H1 (cell line): ENCODE results near the gene VGLL3. TPM values are rescaled to one million over a fixed set of nuclear protein-coding genes. Genes with fewer than 3 reads are reported as not detected.

Experiments
- CHD7 ChIP-seq: fragments of 300-600 bp; sonication (generic); IDR thresholded peaks from 2 replicates; pipeline ENCODE4 v1.7.1; 2012; ENCODE audit warnings: low read length, moderate library complexity, mild to moderate bottlenecking, inconsistent platforms; ENCODE audit not compliant: insufficient replicate concordance
- EZH2 ChIP-seq: fragments of 200-600 bp; sonication (generic); IDR thresholded peaks from 2 replicates; pipeline ENCODE4 v1.7.1; 2012; ENCODE audit warnings: low read depth, mild to moderate bottlenecking, moderate library complexity, low read length, inconsistent platforms; ENCODE audit not compliant: severe bottlenecking
- KDM1A ChIP-seq: fragments of 200-600, 300-600 bp; sonication (generic); IDR thresholded peaks from 2 replicates; pipeline ENCODE4 v1.7.1; 2016; ENCODE audit warnings: mild to moderate bottlenecking, low read length, borderline replicate concordance
- KDM4A ChIP-seq: IDR thresholded peaks from one replicate; pipeline ENCODE4 v1.7.1; 2012; ENCODE audit warnings: low read depth, mild to moderate bottlenecking, moderate library complexity, low read length, inconsistent platforms; ENCODE audit not compliant: severe bottlenecking
- RXRA ChIP-seq: IDR thresholded peaks from 2 replicates; pipeline ENCODE4 v1.6.1; 2011; ENCODE audit warnings: low read depth, mild to moderate bottlenecking, low read length, moderate library complexity; ENCODE audit not compliant: insufficient read depth
- SIN3A ChIP-seq, 2 experiments: IDR thresholded peaks in 1 of 2; conservative IDR thresholded peaks in 1 of 2; 2 replicates each; pipeline ENCODE4 v1.6.1; 2011 to 2012; ENCODE audit warnings: low read length in 2 of 2, improper control_type of control experiment in 1 of 2, low read depth in 1 of 2, mild to moderate bottlenecking in 1 of 2
- SIX5 ChIP-seq: IDR thresholded peaks from 2 replicates; pipeline ENCODE4 v1.6.1; 2011; ENCODE audit warnings: mild to moderate bottlenecking, low read depth, low read length
- SRF ChIP-seq: IDR thresholded peaks from 2 replicates; pipeline ENCODE4 v1.6.1; 2011; ENCODE audit warnings: mild to moderate bottlenecking, low read depth, low read length, moderate library complexity
- TBP ChIP-seq: IDR thresholded peaks from 2 replicates; pipeline ENCODE4 v1.6.1; 2011; ENCODE audit warnings: low read depth, low read length, improper control_type of control experiment
- ZNF274 ChIP-seq: IDR thresholded peaks from 2 replicates; pipeline ENCODE4 v1.7.0; 2012; ENCODE audit warnings: low read length, borderline replicate concordance; ENCODE audit errors: extremely low read depth
- polyA plus RNA-seq, 7 experiments: library from polyadenylated mRNA; depleted of rRNA in 3 of 7; stranded (reverse) in 5 of 7; unstranded in 2 of 7; fragments of >200 nt in 5 of 7; fragments of 200-250 nt in 2 of 7; gene quantifications; 1 replicate in 5 of 7; 2 replicates in 1 of 7; 4 replicates in 1 of 7; pipeline versions ENCODE4 v1.2.1 to v1.2.3, GENCODE V29; 2011 to 2013; ENCODE audit warnings: missing spikeins in 2 of 7, mixed read lengths in 2 of 7
- total RNA-seq: library from RNA; stranded (reverse); fragmentation: NEBNext Ultra II Directional; extraction: Animal tissue kit (Norgen Biotek cat#: 25700); gene quantifications from 2 replicates; pipeline ENCODE4 v1.2.1, GENCODE V29; 2021
- TF ChIP-seq, protein P1 (sequence below): IDR thresholded peaks from 2 replicates; pipeline ENCODE4 v1.6.1; 2011; ENCODE audit warnings: low read length, improper control_type of control experiment

The VGLL3 gene
- total and polyA plus RNA-seq, 2 of the 8 experiments (the other 6 are each of a cell fraction or from before 2014, with no cell fraction given): 13.4 to 24.2 TPM

- TF ChIP-seq CHD7 (no peak), SIN3A (conservative IDR thresholded peaks at IDR 0.05 in 1 of 2, IDR thresholded peaks at IDR 0.05 in 1 of 2; ENCODE audit: low read depth in 1 of 2, low read length in 2 of 2) (no peak), KDM1A (no peak), EZH2 (no peak), RXRA (no peak), SIX5 (no peak), SRF (no peak), ZNF274 (no peak), TBP (no peak), KDM4A (no peak)
- TF ChIP-seq, protein P1, sequence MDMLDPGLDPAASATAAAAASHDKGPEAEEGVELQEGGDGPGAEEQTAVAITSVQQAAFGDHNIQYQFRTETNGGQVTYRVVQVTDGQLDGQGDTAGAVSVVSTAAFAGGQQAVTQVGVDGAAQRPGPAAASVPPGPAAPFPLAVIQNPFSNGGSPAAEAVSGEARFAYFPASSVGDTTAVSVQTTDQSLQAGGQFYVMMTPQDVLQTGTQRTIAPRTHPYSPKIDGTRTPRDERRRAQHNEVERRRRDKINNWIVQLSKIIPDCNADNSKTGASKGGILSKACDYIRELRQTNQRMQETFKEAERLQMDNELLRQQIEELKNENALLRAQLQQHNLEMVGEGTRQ: no peak
Observed at GRCh38 chr3:87036671-87037070, 45.7 kb upstream of the VGLL3 start (continued).
